Measurements from ENCODE around the gene DAAM1. TPM values are rescaled to one million over a fixed set of nuclear protein-coding genes. Genes with fewer than 3 reads are reported as not detected.

The DAAM1 gene
- total and polyA plus RNA-seq, 9 donors = 25.2 to 46.7 (median 37.5) TPM

- Histone ChIP-seq H3K27ac (ENCODE audit: low read length) (no peak overlapping the region), H3K36me3 (ENCODE audit: control insufficient read depth, insufficient read depth, low read length) (peaks cover 29% of the 10 kb centered on the region), H3K9me3 (replicated peaks; ENCODE audit: control insufficient read depth, low read depth, low read length) (no peaks in the 10 kb centered on the region), H3K4me3 (ENCODE audit: low read length) (no peak overlapping the region), H3K27me3 (ENCODE audit: control insufficient read depth, insufficient read depth, low read length) (no peaks in the 10 kb centered on the region), H3K4me1 (ENCODE audit: control insufficient read depth, insufficient read depth, low read length) (peaks cover 3% of the 10 kb centered on the region)
- no CpG with 5 or more reads among the region's 2 CpGs for WGBS (ENCODE audit: insufficient coverage)
- no peak for DNase-seq
These were observed 78.6 kb downstream of the DAAM1 start for GRCh38 chr14:59267046-59267445.

GRCh38 chr14:59268011-59268410 is 79.5 kb downstream of the DAAM1 start:
- Histone ChIP-seq H3K27ac (ENCODE audit: low read length) (no peak overlapping the region), H3K4me3 (ENCODE audit: low read length) (no peak overlapping the region), H3K9me3 (replicated peaks; ENCODE audit: control insufficient read depth, low read depth, low read length) (no peaks in the 10 kb centered on the region), H3K4me1 (ENCODE audit: control insufficient read depth, insufficient read depth, low read length) (peaks cover 3% of the 10 kb centered on the region), H3K36me3 (ENCODE audit: control insufficient read depth, insufficient read depth, low read length) (peaks cover 29% of the 10 kb centered on the region), H3K27me3 (ENCODE audit: control insufficient read depth, insufficient read depth, low read length) (no peaks in the 10 kb centered on the region)
- WGBS (ENCODE audit: insufficient coverage) = 96% methylated on average over 5 of the region's 10 CpGs
- DNase-seq = no peak

DNA sequence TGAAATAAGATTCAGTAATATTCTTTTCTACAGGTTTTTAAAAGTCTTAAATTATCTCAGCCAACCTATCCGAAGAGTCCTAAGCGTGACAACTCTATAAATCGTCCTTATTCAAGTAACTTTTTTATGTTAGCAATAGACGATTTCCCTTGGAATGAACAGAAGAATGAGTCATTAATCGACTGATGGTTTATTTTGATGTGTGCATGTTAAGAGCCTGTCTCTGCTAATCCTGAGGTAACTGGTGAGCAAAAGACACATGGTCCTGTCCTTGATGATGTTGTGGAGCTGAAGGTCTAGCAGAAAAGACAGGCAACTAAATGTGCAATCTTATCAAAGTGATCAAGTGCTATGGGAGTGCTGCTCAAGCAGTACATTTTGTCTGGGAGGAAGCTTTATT is 80.4 kb downstream of the DAAM1 start:
- no peaks in the 10 kb centered on the region for H3K9me3 ChIP-seq (replicated peaks; ENCODE audit: control insufficient read depth, low read depth, low read length)
- H3K36me3 ChIP-seq (ENCODE audit: control insufficient read depth, insufficient read depth, low read length) = peaks cover 25% of the 10 kb centered on the region
- H3K4me1 ChIP-seq (ENCODE audit: control insufficient read depth, insufficient read depth, low read length) = peaks cover 4% of the 10 kb centered on the region
- WGBS (ENCODE audit: insufficient coverage) = 86% methylated on average over 1 of the region's 5 CpGs
- H3K4me3 ChIP-seq (ENCODE audit: low read length) = no peak overlapping the region
- no peaks in the 10 kb centered on the region for H3K27me3 ChIP-seq (ENCODE audit: control insufficient read depth, insufficient read depth, low read length)
- no peak for DNase-seq
- no peak overlapping the region for H3K27ac ChIP-seq (ENCODE audit: low read length)

DNA sequence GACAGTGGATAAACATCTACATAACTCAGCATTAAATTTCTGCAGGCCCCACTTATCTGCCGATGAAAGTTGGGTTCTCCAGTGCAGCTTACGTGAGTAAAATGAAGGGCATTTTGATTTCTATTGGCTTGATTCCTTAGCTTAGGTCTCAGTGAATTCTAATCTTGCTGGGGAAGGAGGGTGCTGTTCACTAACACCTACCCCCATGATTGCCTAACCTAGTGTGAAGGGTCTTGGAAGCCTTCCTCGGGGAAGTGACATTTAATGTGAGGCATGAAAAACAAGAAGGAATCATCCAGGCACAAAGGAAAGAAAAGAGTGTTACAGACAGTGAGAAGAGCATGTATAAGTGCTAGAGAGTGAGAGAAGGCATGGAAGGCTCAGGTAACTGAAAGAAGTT is 81.0 kb downstream of the DAAM1 start:
- DNase-seq = no peak
- Histone ChIP-seq H3K4me1 (ENCODE audit: control insufficient read depth, insufficient read depth, low read length) (peaks cover 4% of the 10 kb centered on the region), H3K36me3 (ENCODE audit: control insufficient read depth, insufficient read depth, low read length) (peaks cover 25% of the 10 kb centered on the region)

GRCh38 chr14:59271256-59271655 is 82.8 kb downstream of the DAAM1 start:
- WGBS (ENCODE audit: insufficient coverage) = no CpG with 5 or more reads among the region's 2 CpGs
- DNase-seq = no peak
- Histone ChIP-seq H3K9me3 (replicated peaks; ENCODE audit: control insufficient read depth, low read depth, low read length) (no peaks in the 10 kb centered on the region), H3K4me1 (ENCODE audit: control insufficient read depth, insufficient read depth, low read length) (peaks cover 6% of the 10 kb centered on the region), H3K4me3 (ENCODE audit: low read length) (no peak overlapping the region), H3K27me3 (ENCODE audit: control insufficient read depth, insufficient read depth, low read length) (no peaks in the 10 kb centered on the region), H3K36me3 (ENCODE audit: control insufficient read depth, insufficient read depth, low read length) (peaks cover 12% of the 10 kb centered on the region), H3K27ac (ENCODE audit: low read length) (no peak overlapping the region)

More for the DNA sequence above, 81.0 kb downstream of the DAAM1 start:
- Histone ChIP-seq H3K27ac (ENCODE audit: low read length) (no peak overlapping the region), H3K4me3 (ENCODE audit: low read length) (no peak overlapping the region), H3K27me3 (ENCODE audit: control insufficient read depth, insufficient read depth, low read length) (no peaks in the 10 kb centered on the region), H3K9me3 (replicated peaks; ENCODE audit: control insufficient read depth, low read depth, low read length) (no peaks in the 10 kb centered on the region)
- 86% methylated on average over 1 of the region's 3 CpGs for WGBS (ENCODE audit: insufficient coverage)

DNA sequence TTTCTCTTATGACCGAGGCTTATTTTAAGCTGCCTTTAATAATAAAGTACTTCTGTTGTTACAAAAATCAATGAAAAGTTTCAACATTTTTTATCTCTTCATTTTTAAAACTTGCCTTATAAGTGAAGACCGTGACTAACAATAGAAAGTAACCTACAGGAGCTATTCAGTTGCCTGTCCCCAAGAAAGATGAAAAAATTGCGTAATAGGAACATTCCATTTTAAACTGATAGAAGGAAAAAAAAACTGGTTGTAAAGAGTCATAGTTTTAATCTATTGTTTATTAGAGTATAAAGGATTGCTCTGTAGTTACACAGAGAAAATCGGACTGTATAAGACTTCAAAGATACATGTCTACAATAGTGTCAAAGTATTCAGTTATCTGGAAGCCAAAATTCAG is 83.3 kb downstream of the DAAM1 start:
- Histone ChIP-seq H3K27me3 (ENCODE audit: control insufficient read depth, insufficient read depth, low read length) (no peaks in the 10 kb centered on the region), H3K27ac (ENCODE audit: low read length) (no peak overlapping the region), H3K9me3 (replicated peaks; ENCODE audit: control insufficient read depth, low read depth, low read length) (no peaks in the 10 kb centered on the region), H3K36me3 (ENCODE audit: control insufficient read depth, insufficient read depth, low read length) (peaks cover 9% of the 10 kb centered on the region), H3K4me1 (ENCODE audit: control insufficient read depth, insufficient read depth, low read length) (peaks cover 6% of the 10 kb centered on the region), H3K4me3 (ENCODE audit: low read length) (no peak overlapping the region)
- WGBS (ENCODE audit: insufficient coverage) = no CpG with 5 or more reads among the region's 4 CpGs
- no peak for DNase-seq

DNA sequence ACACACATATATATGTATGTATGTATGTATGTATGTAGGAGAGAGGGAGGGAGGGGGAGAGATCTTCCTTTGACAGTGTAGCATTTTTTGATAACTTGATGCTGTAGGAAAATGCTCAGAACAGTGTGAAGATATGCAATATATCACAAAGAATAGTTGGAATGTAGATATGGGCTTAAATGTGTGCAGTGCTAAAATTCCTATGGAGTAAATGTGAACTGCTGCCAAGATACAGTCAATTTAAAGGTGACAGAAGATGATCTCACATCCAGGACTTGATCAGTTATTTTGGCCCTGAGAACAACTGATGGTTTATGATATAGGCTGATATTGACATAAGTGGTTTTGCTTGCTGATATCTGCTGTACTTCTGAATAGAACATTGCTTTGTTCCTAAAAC is 84.2 kb downstream of the DAAM1 start:
- Histone ChIP-seq H3K9me3 (replicated peaks; ENCODE audit: control insufficient read depth, low read depth, low read length) (no peaks in the 10 kb centered on the region), H3K4me3 (ENCODE audit: low read length) (no peak overlapping the region), H3K27me3 (ENCODE audit: control insufficient read depth, insufficient read depth, low read length) (no peaks in the 10 kb centered on the region), H3K4me1 (ENCODE audit: control insufficient read depth, insufficient read depth, low read length) (peaks cover 6% of the 10 kb centered on the region), H3K27ac (ENCODE audit: low read length) (no peak overlapping the region), H3K36me3 (ENCODE audit: control insufficient read depth, insufficient read depth, low read length) (peaks cover 9% of the 10 kb centered on the region)
- no peak for DNase-seq

- H3K27me3 ChIP-seq (ENCODE audit: control insufficient read depth, insufficient read depth, low read length) = no peaks in the 10 kb centered on the region
- peak; percentile 52 for DNase-seq
- no CpG with 5 or more reads among the region's 4 CpGs for WGBS (ENCODE audit: insufficient coverage)
- peaks cover 6% of the 10 kb centered on the region for H3K4me1 ChIP-seq (ENCODE audit: control insufficient read depth, insufficient read depth, low read length)
- H3K9me3 ChIP-seq (replicated peaks; ENCODE audit: control insufficient read depth, low read depth, low read length) = no peaks in the 10 kb centered on the region
- peaks cover 8% of the 10 kb centered on the region for H3K36me3 ChIP-seq (ENCODE audit: control insufficient read depth, insufficient read depth, low read length)
- no peak overlapping the region for H3K4me3 ChIP-seq (ENCODE audit: low read length)
- no peak overlapping the region for H3K27ac ChIP-seq (ENCODE audit: low read length)
These were observed 85.3 kb downstream of the DAAM1 start for GRCh38 chr14:59273737-59274136.

- DNase-seq = no peak
- no CpG with 5 or more reads among the region's 3 CpGs for WGBS (ENCODE audit: insufficient coverage)
- Histone ChIP-seq H3K4me3 (ENCODE audit: low read length) (no peak overlapping the region), H3K27ac (ENCODE audit: low read length) (no peak overlapping the region), H3K4me1 (ENCODE audit: control insufficient read depth, insufficient read depth, low read length) (peaks cover 6% of the 10 kb centered on the region), H3K27me3 (ENCODE audit: control insufficient read depth, insufficient read depth, low read length) (no peaks in the 10 kb centered on the region), H3K9me3 (replicated peaks; ENCODE audit: control insufficient read depth, low read depth, low read length) (no peaks in the 10 kb centered on the region), H3K36me3 (ENCODE audit: control insufficient read depth, insufficient read depth, low read length) (peaks cover 3% of the 10 kb centered on the region)
These were observed 86.5 kb downstream of the DAAM1 start for GRCh38 chr14:59274991-59275391.

DNA sequence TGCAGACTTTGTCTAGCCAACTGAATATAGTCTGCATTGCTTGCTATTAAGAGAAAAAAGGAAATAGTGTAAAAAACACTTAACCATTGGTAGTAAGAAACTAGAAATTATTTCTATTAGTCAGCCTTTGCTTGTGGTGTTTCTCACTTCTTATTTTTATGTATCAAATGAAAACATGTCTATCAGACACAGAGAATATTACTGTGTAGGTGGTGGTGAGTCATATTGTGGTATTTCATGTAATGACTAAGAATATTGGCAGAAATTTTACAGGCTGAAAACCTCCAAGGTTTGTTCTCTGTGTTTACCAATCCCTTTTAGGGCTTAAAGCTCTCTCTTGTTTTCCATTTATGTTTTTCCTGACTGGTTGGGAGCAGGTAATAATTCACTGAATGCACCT is 87.2 kb downstream of the DAAM1 start:
- Histone ChIP-seq H3K36me3 (ENCODE audit: control insufficient read depth, insufficient read depth, low read length) (no peaks in the 10 kb centered on the region), H3K4me3 (ENCODE audit: low read length) (no peak overlapping the region), H3K9me3 (replicated peaks; ENCODE audit: control insufficient read depth, low read depth, low read length) (no peaks in the 10 kb centered on the region), H3K27me3 (ENCODE audit: control insufficient read depth, insufficient read depth, low read length) (no peaks in the 10 kb centered on the region), H3K27ac (ENCODE audit: low read length) (no peak overlapping the region), H3K4me1 (ENCODE audit: control insufficient read depth, insufficient read depth, low read length) (peaks cover 3% of the 10 kb centered on the region)
- DNase-seq = peak; percentile 44

GRCh38 chr14:59276235-59276634 is 87.8 kb downstream of the DAAM1 start:
- H3K27me3 ChIP-seq (ENCODE audit: control insufficient read depth, insufficient read depth, low read length) = no peaks in the 10 kb centered on the region

More at GRCh38 chr14:59276235-59276634, 87.8 kb downstream of the DAAM1 start:
- H3K27ac ChIP-seq (ENCODE audit: low read length) = no peak overlapping the region
- no peak overlapping the region for H3K4me3 ChIP-seq (ENCODE audit: low read length)
- no peaks in the 10 kb centered on the region for H3K9me3 ChIP-seq (replicated peaks; ENCODE audit: control insufficient read depth, low read depth, low read length)
- peaks cover 3% of the 10 kb centered on the region for H3K4me1 ChIP-seq (ENCODE audit: control insufficient read depth, insufficient read depth, low read length)
- no peak for DNase-seq
- H3K36me3 ChIP-seq (ENCODE audit: control insufficient read depth, insufficient read depth, low read length) = peaks cover 4% of the 10 kb centered on the region

Data from muscle of leg (tissue), 11 donors.